Stimulated activated naive CD4-positive, alpha-beta T cell treated with Interleukin-2 at 50 U/mL for 16 hours (primary cell): ENCODE measurements around the gene RWDD1.

ENCODE experiments used
- DNase-seq: peaks from one replicate; lab custom pipeline; 2025; lab: John Stamatoyannopoulos, UW

The RWDD1 gene

GRCh38 chr6:116615937-116616736 is 44.8 kb downstream of the RWDD1 start, which contains the start of gene RSPH4A:
RSPH4A (plus strand) TSS chr6:116616479; CDS start chr6:116616624, 145 bp downstream.
- peak; percentile 65 for DNase-seq

- no peak for DNase-seq
Observed at GRCh38 chr6:116616737-116617053, 45.4 kb downstream of the RWDD1 start.

GRCh38 chr6:116624036-116624805 is 52.9 kb downstream of the RWDD1 start:
- no peak for DNase-seq

DNA sequence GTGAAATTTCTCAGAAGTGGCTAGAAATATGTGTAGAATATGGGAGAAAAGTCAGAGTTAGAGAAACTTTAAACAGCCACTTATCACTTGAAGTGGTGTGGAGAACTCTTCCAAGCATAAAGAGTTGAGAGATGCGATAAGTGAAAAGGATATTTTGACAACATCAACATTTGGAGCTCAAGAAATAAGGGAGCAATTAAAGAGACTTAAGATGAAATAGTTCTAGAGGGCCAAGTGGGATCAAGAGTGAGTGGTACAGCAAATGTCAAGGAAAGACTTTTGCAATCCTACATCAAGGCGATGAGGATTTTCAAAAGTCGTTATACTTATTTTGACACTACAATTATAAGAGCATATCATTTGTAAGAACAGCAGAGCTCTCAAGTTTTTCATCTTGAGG is 54.6 kb downstream of the RWDD1 start:
- no peak for DNase-seq

GRCh38 chr6:116629563-116629981 is 58.3 kb downstream of the RWDD1 start:
- DNase-seq: no peak

- no peak for DNase-seq
Observed at GRCh38 chr6:116631379-116631990, 60.2 kb downstream of the RWDD1 start.

GRCh38 chr6:116633685-116634084 is 62.4 kb downstream of the RWDD1 start:
- DNase-seq: no peak
